ENCODE data around the gene FTSJ3.
"Not testable (repeated sequence)": the region's sequence is repeated elsewhere in the genome, so short reads cannot be mapped to it uniquely, and the experiment has no call there.

FTSJ3 gene

GRCh38 chr17:63827002-63827800 lies at the start of gene FTSJ3, which contains the start of gene PSMC5:
Gene FTSJ3, minus strand, starts transcription at chr17:63827663. Its CDS starts 761 bp downstream, at chr17:63826902.
Gene PSMC5, plus strand, starts transcription at chr17:63827431. Its CDS starts 60 bp downstream, at chr17:63827491.
- peak; percentile 97 for DNase-seq

- DNase-seq, result not testable (repeated sequence)
Observed at GRCh38 chr17:63874693-63875092, 47.2 kb upstream of the FTSJ3 start.

- DNase-seq, result not testable (repeated sequence)
Observed at GRCh38 chr17:63874061-63874626, 46.7 kb upstream of the FTSJ3 start.

- DNase-seq, result not testable (repeated sequence)
Observed at GRCh38 chr17:63873577-63873976, 46.1 kb upstream of the FTSJ3 start, which contains the start of gene CSH2. Gene CSH2, minus strand, starts transcription at chr17:63873677. Its CDS starts 63 bp downstream, at chr17:63873614.

GRCh38 chr17:63871646-63872365 lies 44.3 kb upstream of the FTSJ3 start:
- peak; percentile 48 for DNase-seq

- not testable (repeated sequence) for DNase-seq
Observed at GRCh38 chr17:63870292-63870665, 42.8 kb upstream of the FTSJ3 start.

GRCh38 chr17:63869491-63870291 lies 42.2 kb upstream of the FTSJ3 start:
- peak; percentile 54 for DNase-seq

- DNase-seq, result not testable (repeated sequence)
Observed at GRCh38 chr17:63866625-63867024, 39.2 kb upstream of the FTSJ3 start.

- DNase-seq, result no peak
Observed at GRCh38 chr17:63859257-63859656, 31.8 kb upstream of the FTSJ3 start.

- DNase-seq, result not testable (repeated sequence)
Observed at GRCh38 chr17:63856425-63856824, 29.0 kb upstream of the FTSJ3 start.

- no peak for DNase-seq
Observed at GRCh38 chr17:63855185-63855584, 27.7 kb upstream of the FTSJ3 start.

- DNase-seq, result no peak
Observed at GRCh38 chr17:63854709-63855108, 27.2 kb upstream of the FTSJ3 start.

- no peak for DNase-seq
Observed at GRCh38 chr17:63853260-63853659, 25.8 kb upstream of the FTSJ3 start.

- no peak for DNase-seq
Observed at GRCh38 chr17:63850401-63850800, 22.9 kb upstream of the FTSJ3 start.

GRCh38 chr17:63848834-63849689 lies 21.6 kb upstream of the FTSJ3 start:
- DNase-seq, result peak; percentile 76

- no peak for DNase-seq
Observed at GRCh38 chr17:63847525-63848249, 20.2 kb upstream of the FTSJ3 start.

GRCh38 chr17:63845509-63845908 lies 18.0 kb upstream of the FTSJ3 start:
- DNase-seq, result no peak

GRCh38 chr17:63843910-63844677 lies 16.6 kb upstream of the FTSJ3 start:
- no peak for DNase-seq

GRCh38 chr17:63843387-63843888 lies 16.0 kb upstream of the FTSJ3 start:
- DNase-seq, result peak; percentile 24

All from kidney glomerular epithelial cell (primary cell).